Measurements from ENCODE around the gene LMO1. TPM values are rescaled to one million over a fixed set of nuclear protein-coding genes. Genes with fewer than 3 reads are reported as not detected.

Gene LMO1
- total and polyA plus RNA-seq, 4 donors: not detected

DNA sequence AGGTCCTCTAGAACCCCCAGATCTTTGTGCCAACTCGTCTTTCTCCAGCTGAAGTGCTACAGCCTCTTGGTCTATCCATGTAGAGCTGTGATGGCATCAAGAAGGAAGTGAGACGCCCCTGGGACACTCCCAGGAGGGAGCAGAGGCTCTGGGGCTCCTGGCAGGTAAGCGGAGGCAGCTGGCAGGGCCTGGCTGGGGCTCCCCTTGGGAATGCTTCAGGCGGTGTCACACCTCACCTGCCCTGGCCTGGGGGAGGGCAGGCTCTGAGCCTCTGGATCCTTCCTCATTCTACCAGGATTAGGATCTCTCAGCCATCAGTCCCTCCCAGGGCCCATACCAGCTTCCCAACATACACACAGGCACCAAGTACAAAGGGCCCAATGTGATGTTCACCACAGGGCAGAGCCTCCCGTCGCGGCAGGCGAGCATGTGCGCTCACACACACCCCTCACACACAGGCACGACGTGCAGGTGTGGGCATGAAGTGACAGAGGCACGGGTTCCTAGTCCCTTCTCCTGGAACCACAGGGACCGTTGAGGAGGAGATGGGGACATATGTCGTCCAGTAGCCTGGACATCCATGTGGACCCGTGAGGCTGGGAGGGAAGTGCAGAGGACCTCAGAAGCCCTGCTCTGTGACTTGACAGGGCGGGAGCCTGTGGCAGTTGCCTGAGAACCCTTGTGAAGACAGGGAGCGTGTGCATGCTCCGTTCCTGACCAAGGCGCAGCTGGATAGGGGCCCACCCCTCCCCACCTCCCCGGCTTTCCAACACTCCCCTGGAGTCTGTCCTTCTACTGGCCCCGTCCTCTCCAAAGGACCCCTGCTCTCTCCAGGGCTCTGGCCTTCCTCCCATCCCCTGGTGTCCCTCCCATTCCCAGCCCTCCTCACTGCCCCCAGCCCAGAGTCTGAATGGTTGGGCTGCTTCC is 32.5 kb downstream of the LMO1 start:
- intact Hi-C loops (cut with DNase I): no loop called here
- DNase-seq: no peak

DNA sequence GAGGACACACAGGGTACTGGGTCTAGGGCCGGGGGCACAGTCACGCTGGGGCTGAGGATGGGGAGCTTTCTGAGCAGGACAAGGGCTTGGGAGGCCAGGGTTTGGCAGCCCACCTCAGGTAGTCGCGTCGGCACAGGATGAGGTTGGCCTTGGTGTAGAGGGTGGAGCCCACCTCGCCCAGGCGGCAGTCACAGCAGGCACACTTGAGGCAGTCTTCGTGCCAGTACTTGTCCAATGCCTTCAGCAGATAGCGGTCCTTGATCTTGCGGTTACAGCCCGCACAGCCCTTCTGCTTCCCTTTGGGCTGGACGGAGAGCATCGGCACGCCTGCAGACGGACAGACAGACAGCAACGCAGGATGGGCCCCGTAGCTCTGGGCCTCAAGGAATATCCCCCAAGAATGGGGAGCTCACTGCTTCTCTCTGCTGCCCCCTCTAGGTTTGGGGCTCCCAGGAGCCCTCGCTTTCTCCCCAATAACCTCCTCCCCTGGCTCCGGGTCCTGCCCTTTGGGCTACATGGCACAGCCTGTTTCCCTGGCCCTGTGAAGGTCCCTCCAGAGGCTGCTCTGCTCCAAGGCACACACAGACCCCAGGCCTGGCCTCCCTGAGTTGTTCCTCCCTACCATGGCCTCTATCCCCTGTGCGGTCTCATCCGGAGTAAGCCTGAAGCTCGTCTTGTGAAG is 33.4 kb downstream of the LMO1 start:
- no peaks in the 10 kb centered on the region for H3K36me3 ChIP-seq (ENCODE audit: control insufficient read depth in 1 of 2, insufficient read depth in 2 of 2, low read length in 1 of 2)
- H3K27ac ChIP-seq (ENCODE audit: low read depth in 1 of 2, low read length in 2 of 2): no peak overlapping the region
- ATAC-seq (ENCODE audit: low FRiP score) (no peak), DNase-seq (no peak)
- intact Hi-C loops (cut with DNase I): no loop called here
- WGBS, 2 donors: 94 to 95% methylated on average over 21 to 22 of the region's 22 CpGs
- H3K9me3 ChIP-seq (ENCODE audit: control insufficient read depth, low read length): no peaks in the 10 kb centered on the region
- H3K27me3 ChIP-seq (ENCODE audit: control insufficient read depth in 1 of 2, insufficient read depth in 2 of 2, low read length in 1 of 2): no peaks in the 10 kb centered on the region
- no peaks in the 10 kb centered on the region for H3K4me1 ChIP-seq (ENCODE audit: control insufficient read depth in 1 of 2, insufficient read depth in 2 of 2, low read length in 2 of 2)
- H3K4me3 ChIP-seq (ENCODE audit: low read length in 2 of 2): no peak overlapping the region

More for the DNA sequence above, 32.5 kb downstream of the LMO1 start:
- 90 to 96% methylated on average over 21 of the region's 21 CpGs for WGBS, 2 donors
- Histone ChIP-seq H3K9me3 (ENCODE audit: control insufficient read depth, low read length) (no peaks in the 10 kb centered on the region), H3K4me1 (ENCODE audit: control insufficient read depth in 1 of 2, insufficient read depth in 2 of 2, low read length in 2 of 2) (no peaks in the 10 kb centered on the region), H3K27ac (ENCODE audit: low read depth in 1 of 2, low read length in 2 of 2) (no peak overlapping the region), H3K27me3 (ENCODE audit: control insufficient read depth in 1 of 2, insufficient read depth in 2 of 2, low read length in 1 of 2) (no peaks in the 10 kb centered on the region), H3K36me3 (ENCODE audit: control insufficient read depth in 1 of 2, insufficient read depth in 2 of 2, low read length in 1 of 2) (no peaks in the 10 kb centered on the region), H3K4me3 (ENCODE audit: low read length in 2 of 2) (no peak overlapping the region)
- no peak for ATAC-seq (ENCODE audit: low FRiP score)

DNA sequence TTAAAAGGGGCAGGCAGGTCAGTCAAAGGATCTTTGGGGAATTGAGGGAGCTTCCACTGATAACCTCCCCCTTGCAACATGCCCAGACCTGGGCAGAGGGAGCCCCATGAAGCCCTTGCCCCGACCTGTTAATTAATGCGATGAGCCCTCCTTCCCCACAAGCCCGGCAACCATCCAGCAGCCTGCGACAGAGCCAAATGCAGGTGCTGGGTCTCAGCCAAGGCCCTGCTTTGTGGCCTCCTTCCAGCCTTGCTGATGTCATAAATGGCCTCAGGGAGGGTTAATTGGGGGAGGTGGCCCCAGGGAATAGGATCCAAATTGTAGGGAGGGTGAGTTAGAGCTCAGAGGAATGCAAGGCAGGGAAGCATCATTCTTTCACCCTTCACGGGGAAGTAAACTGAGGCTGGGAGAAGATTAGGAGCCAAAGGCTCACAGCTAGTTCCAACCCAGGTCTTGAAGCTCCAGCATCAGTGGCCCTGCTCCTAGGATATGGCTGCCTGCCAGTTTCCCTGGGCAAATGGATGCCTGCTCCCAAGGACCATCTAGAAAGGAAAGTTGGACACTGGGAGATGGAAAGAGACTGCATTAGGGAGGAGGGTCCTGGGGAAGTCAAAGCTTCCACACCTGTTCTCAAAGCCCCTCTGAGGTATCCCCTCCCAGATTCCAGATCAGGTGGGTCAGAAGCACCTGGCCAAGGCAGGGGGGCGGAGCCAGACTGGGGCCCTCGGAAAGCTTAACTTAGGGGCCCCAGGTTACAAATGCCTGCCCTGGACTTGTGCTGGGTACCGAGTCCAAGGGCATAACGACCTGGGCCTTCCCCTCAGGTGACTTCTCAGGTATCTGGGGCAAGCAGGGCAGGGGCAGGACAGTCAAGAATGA is 34.1 kb downstream of the LMO1 start:
- Histone ChIP-seq H3K27ac (ENCODE audit: low read depth in 1 of 2, low read length in 2 of 2) (no peak overlapping the region), H3K4me1 (ENCODE audit: control insufficient read depth in 1 of 2, insufficient read depth in 2 of 2, low read length in 2 of 2) (no peaks in the 10 kb centered on the region), H3K27me3 (ENCODE audit: control insufficient read depth in 1 of 2, insufficient read depth in 2 of 2, low read length in 1 of 2) (no peaks in the 10 kb centered on the region), H3K4me3 (ENCODE audit: low read length in 2 of 2) (no peak overlapping the region), H3K9me3 (ENCODE audit: control insufficient read depth, low read length) (no peaks in the 10 kb centered on the region), H3K36me3 (ENCODE audit: control insufficient read depth in 1 of 2, insufficient read depth in 2 of 2, low read length in 1 of 2) (no peaks in the 10 kb centered on the region)
- DNase-seq (no peak), ATAC-seq (ENCODE audit: low FRiP score) (no peak)
- intact Hi-C loops (cut with DNase I): loop anchor here in 1 of 2 donors (5.0 kb wide), 1 partner anchor 33 kb away; the partner anchor contains the start of gene LMO1
- WGBS, 2 donors: 43 to 54% methylated on average over 9 of the region's 9 CpGs

GRCh38 chr11:8228231-8228630 is 35.4 kb downstream of the LMO1 start:
- H3K27ac ChIP-seq (ENCODE audit: low read depth in 1 of 2, low read length in 2 of 2): no peak overlapping the region
- no peak for ATAC-seq (ENCODE audit: low FRiP score)
- H3K4me3 ChIP-seq (ENCODE audit: low read length in 2 of 2): no peak overlapping the region
- 76 to 78% methylated on average over 7 of the region's 7 CpGs for WGBS, 2 donors
- H3K9me3 ChIP-seq (ENCODE audit: control insufficient read depth, low read length): no peaks in the 10 kb centered on the region
- H3K4me1 ChIP-seq (ENCODE audit: control insufficient read depth in 1 of 2, insufficient read depth in 2 of 2, low read length in 2 of 2): no peaks in the 10 kb centered on the region
- peak in 1 of 2 donors; percentile 49 for DNase-seq
- H3K27me3 ChIP-seq (ENCODE audit: control insufficient read depth in 1 of 2, insufficient read depth in 2 of 2, low read length in 1 of 2): no peaks in the 10 kb centered on the region
- intact Hi-C loops (cut with DNase I): loop anchor here in 1 of 2 donors (5.0 kb wide), 1 partner anchor 34 kb away; the partner anchor contains the start of gene LMO1
- no peaks in the 10 kb centered on the region for H3K36me3 ChIP-seq (ENCODE audit: control insufficient read depth in 1 of 2, insufficient read depth in 2 of 2, low read length in 1 of 2)

- Histone ChIP-seq H3K36me3 (ENCODE audit: control insufficient read depth in 1 of 2, insufficient read depth in 2 of 2, low read length in 1 of 2) (no peaks in the 10 kb centered on the region), H3K27ac (ENCODE audit: low read depth in 1 of 2, low read length in 2 of 2) (no peak overlapping the region), H3K27me3 (ENCODE audit: control insufficient read depth in 1 of 2, insufficient read depth in 2 of 2, low read length in 1 of 2) (no peaks in the 10 kb centered on the region), H3K4me1 (ENCODE audit: control insufficient read depth in 1 of 2, insufficient read depth in 2 of 2, low read length in 2 of 2) (no peaks in the 10 kb centered on the region), H3K4me3 (ENCODE audit: low read length in 2 of 2) (no peak overlapping the region), H3K9me3 (ENCODE audit: control insufficient read depth, low read length) (no peaks in the 10 kb centered on the region)
- intact Hi-C loops (cut with DNase I): loop anchor here in 1 of 2 donors (5.0 kb wide), 1 partner anchor 35 kb away; the partner anchor contains the start of gene LMO1
- DNase-seq (no peak), ATAC-seq (ENCODE audit: low FRiP score) (no peak)
- WGBS, 2 donors: 85 to 91% methylated on average over 4 of the region's 4 CpGs
Observed at GRCh38 chr11:8227156-8228152, 36.2 kb downstream of the LMO1 start.

DNA sequence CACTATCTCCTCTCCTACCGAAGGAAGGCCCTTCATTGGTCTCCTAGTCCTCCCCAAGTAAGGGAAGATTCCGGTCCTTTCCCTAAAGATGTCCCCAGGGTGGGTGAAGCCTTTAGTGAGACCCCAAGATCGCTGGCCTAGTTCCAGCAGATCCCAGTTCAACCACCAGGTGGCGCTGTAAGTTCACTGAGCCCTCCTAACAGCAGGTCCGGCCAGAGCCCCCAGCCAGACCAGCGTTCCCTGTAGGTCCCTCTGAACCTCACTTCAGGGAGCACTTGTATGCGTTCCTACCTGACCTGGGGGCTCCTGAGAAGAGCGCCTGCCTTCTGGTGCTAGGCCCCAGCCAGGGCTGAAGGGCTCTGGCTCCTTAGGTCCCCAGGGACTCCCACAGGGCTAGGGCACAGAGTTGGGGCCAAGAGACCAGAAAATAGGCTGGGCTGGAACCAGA is 38.1 kb downstream of the LMO1 start:
- intact Hi-C loops (cut with DNase I): loop anchor here (1.0 to 5.0 kb wide), 3 partner anchors 37 to 340 kb away; partner anchors contain the start of gene LMO1 (in 1 of the 2)
- Histone ChIP-seq H3K4me3 (ENCODE audit: low read length in 2 of 2) (no peak overlapping the region), H3K9me3 (ENCODE audit: control insufficient read depth, low read length) (no peaks in the 10 kb centered on the region), H3K27ac (ENCODE audit: low read depth in 1 of 2, low read length in 2 of 2) (no peak overlapping the region), H3K36me3 (ENCODE audit: control insufficient read depth in 1 of 2, insufficient read depth in 2 of 2, low read length in 1 of 2) (no peaks in the 10 kb centered on the region), H3K4me1 (ENCODE audit: control insufficient read depth in 1 of 2, insufficient read depth in 2 of 2, low read length in 2 of 2) (no peaks in the 10 kb centered on the region), H3K27me3 (ENCODE audit: control insufficient read depth in 1 of 2, insufficient read depth in 2 of 2, low read length in 1 of 2) (no peaks in the 10 kb centered on the region)
- DNase-seq: peak; percentile 72 to 89
- peak; percentile 53 for ATAC-seq (ENCODE audit: low FRiP score)
- 2 to 4% methylated on average over 8 of the region's 8 CpGs for WGBS, 2 donors

GRCh38 chr11:8224711-8225110 is 39.0 kb downstream of the LMO1 start:
- H3K36me3 ChIP-seq (ENCODE audit: control insufficient read depth in 1 of 2, insufficient read depth in 2 of 2, low read length in 1 of 2): no peaks in the 10 kb centered on the region
- 66 to 91% methylated on average over 2 of the region's 2 CpGs for WGBS, 2 donors
- H3K27me3 ChIP-seq (ENCODE audit: control insufficient read depth in 1 of 2, insufficient read depth in 2 of 2, low read length in 1 of 2): no peaks in the 10 kb centered on the region
- H3K9me3 ChIP-seq (ENCODE audit: control insufficient read depth, low read length): no peaks in the 10 kb centered on the region
- H3K4me3 ChIP-seq (ENCODE audit: low read length in 2 of 2): no peak overlapping the region
- ATAC-seq (ENCODE audit: low FRiP score): no peak
- H3K4me1 ChIP-seq (ENCODE audit: control insufficient read depth in 1 of 2, insufficient read depth in 2 of 2, low read length in 2 of 2): no peaks in the 10 kb centered on the region
- DNase-seq: peak in 1 of 2 donors; percentile 54
- no peak overlapping the region for H3K27ac ChIP-seq (ENCODE audit: low read depth in 1 of 2, low read length in 2 of 2)
- intact Hi-C loops (cut with DNase I): loop anchor here (1.0 to 5.0 kb wide), 4 partner anchors 38 to 343 kb away; partner anchors contain the start of gene LMO1 (in 1 of the 2)
